ENCODE measurements around the gene ENOX1.
"Not testable (repeated sequence)": the region's sequence is repeated elsewhere in the genome, so short reads cannot be mapped to it uniquely, and the experiment has no call there.

Gene ENOX1

GRCh38 chr13:43373400-43373799 is 413.4 kb downstream of the ENOX1 start:
- DNase-seq = no peak

GRCh38 chr13:43370842-43371241 is 415.9 kb downstream of the ENOX1 start:
- DNase-seq = no peak

GRCh38 chr13:43369319-43369718 is 417.5 kb downstream of the ENOX1 start:
- DNase-seq = no peak

GRCh38 chr13:43368003-43368402 is 418.8 kb downstream of the ENOX1 start:
- DNase-seq = no peak

GRCh38 chr13:43365039-43365344 is 421.8 kb downstream of the ENOX1 start:
- no peak for DNase-seq

GRCh38 chr13:43364210-43365038 is 422.3 kb downstream of the ENOX1 start:
- DNase-seq = no peak

- DNase-seq = no peak
Observed at GRCh38 chr13:43363156-43363953, 423.4 kb downstream of the ENOX1 start.

- no peak for DNase-seq
Observed at GRCh38 chr13:43362556-43362955, 424.2 kb downstream of the ENOX1 start.

- no peak for DNase-seq
Observed at GRCh38 chr13:43360892-43361610, 425.7 kb downstream of the ENOX1 start.

- no peak for DNase-seq
Observed at GRCh38 chr13:43360171-43360570, 426.6 kb downstream of the ENOX1 start.

- DNase-seq = no peak
Observed at GRCh38 chr13:43359536-43359935, 427.2 kb downstream of the ENOX1 start.

GRCh38 chr13:43357564-43357963 is 429.2 kb downstream of the ENOX1 start:
- no peak for DNase-seq

- no peak for DNase-seq
Observed at GRCh38 chr13:43356567-43356966, 430.2 kb downstream of the ENOX1 start.

- DNase-seq = no peak
Observed at GRCh38 chr13:43355774-43356173, 431.0 kb downstream of the ENOX1 start.

- DNase-seq = no peak
Observed at GRCh38 chr13:43354153-43354945, 432.4 kb downstream of the ENOX1 start.

- DNase-seq = no peak
Observed at GRCh38 chr13:43353631-43354030, 433.1 kb downstream of the ENOX1 start.

GRCh38 chr13:43351612-43352011 is 435.2 kb downstream of the ENOX1 start:
- not testable (repeated sequence) for DNase-seq

GRCh38 chr13:43348397-43348796 is 438.4 kb downstream of the ENOX1 start:
- DNase-seq = no peak

GRCh38 chr13:43347877-43348276 is 438.9 kb downstream of the ENOX1 start:
- DNase-seq = no peak

- no peak for DNase-seq
Observed at GRCh38 chr13:43346427-43346826, 440.3 kb downstream of the ENOX1 start.

- no peak for DNase-seq
Observed at GRCh38 chr13:43343645-43344044, 443.1 kb downstream of the ENOX1 start.

- DNase-seq = no peak
Observed at GRCh38 chr13:43339805-43340550, 446.8 kb downstream of the ENOX1 start.
